Fibroblast of the aortic adventitia (primary cell): ENCODE data around the gene CYP4F3. TPM values are rescaled to one million over a fixed set of nuclear protein-coding genes. Genes with fewer than 3 reads are reported as not detected.

Experiments
- DNase-seq: peaks from one replicate; pipeline ENCODE4 v3.0.0-alpha.2; 2010; ENCODE audit warnings: low read depth
- H3K4me3 ChIP-seq: 2 replicates; pipeline ENCODE4 v1.5.1; 2011; ENCODE audit warnings: low read depth, mild to moderate bottlenecking, control low read depth, low read length, moderate library complexity
- total RNA-seq: library from RNA; depleted of rRNA; stranded (reverse); fragments of >200 nt; gene quantifications from 2 replicates; pipeline ENCODE4 v1.2.3, GENCODE V29; 2012; ENCODE audit warnings: low replicate concordance
- TF ChIP-seq, protein P1 (sequence below): IDR thresholded peaks from 2 replicates; pipeline ENCODE4 v1.5.1; 2011; ENCODE audit warnings: mild to moderate bottlenecking, low read length, control low read depth, inconsistent platforms; ENCODE audit not compliant: insufficient read depth

CYP4F3 gene
- total RNA-seq, 1 donor, result not detected

DNA sequence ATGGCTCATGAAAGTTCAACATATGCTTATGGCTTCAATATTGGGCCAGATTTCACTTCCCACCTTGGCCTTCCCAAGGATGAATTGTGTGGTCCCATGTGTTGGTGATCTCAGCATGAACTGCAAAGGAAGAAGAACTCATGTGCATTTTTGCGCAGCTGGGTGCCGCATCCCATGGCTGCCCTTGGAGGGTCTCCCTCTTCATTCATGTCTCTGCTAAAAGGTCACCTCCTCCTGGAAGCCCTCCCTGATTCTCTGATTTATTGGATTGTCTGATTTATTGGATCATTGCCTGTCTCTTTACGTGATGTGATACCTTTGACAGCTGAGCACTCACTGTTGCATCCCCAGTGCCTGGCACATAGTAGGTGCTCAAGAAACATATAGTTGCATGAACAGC lies 27.4 kb upstream of the CYP4F3 start:
- TF ChIP-seq, protein P1, sequence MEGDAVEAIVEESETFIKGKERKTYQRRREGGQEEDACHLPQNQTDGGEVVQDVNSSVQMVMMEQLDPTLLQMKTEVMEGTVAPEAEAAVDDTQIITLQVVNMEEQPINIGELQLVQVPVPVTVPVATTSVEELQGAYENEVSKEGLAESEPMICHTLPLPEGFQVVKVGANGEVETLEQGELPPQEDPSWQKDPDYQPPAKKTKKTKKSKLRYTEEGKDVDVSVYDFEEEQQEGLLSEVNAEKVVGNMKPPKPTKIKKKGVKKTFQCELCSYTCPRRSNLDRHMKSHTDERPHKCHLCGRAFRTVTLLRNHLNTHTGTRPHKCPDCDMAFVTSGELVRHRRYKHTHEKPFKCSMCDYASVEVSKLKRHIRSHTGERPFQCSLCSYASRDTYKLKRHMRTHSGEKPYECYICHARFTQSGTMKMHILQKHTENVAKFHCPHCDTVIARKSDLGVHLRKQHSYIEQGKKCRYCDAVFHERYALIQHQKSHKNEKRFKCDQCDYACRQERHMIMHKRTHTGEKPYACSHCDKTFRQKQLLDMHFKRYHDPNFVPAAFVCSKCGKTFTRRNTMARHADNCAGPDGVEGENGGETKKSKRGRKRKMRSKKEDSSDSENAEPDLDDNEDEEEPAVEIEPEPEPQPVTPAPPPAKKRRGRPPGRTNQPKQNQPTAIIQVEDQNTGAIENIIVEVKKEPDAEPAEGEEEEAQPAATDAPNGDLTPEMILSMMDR, result no peak
- no peak overlapping the region for H3K4me3 ChIP-seq
- no peak for DNase-seq

DNA sequence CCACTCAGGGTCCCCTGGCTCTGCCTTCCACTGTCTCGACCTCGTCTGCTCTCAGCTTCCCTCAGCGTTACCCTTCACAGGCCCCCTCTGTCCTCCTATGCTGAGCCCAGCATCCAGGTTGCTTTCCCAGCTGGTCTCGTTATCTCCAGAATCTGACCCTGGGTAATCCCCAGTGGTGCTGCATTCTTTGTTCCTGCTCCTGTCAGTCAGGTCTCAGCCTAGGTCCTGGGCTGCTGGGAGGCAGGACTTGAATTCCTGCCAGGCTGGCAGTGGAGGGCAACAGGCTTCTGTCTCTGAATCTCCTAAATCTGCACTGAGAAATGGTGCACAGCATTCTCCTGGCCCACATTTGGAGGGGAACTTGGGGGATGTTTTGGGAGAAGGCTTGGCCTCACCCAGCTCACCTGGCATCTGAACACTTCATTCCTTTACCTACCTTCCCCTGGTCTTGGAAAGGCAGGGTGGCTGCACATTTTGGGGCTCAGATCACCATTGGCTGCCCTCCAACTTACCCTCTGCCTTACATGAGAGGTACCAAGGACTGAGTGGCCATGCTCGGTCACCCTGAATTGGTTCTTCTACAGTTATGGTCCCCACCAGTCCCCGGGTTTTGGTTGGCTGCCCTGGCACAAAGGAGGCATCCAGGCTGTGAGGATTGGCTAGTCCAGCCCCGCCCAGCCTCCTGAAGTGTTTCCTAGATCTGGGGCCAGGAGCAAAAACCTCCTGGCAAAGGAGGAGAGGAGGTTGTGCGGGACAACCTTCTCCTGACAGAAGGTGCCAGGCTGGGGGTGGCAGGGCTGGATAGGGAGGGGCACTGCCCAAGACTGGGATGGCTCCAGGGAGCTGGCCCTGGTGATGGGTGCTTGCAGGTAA lies 26.0 kb upstream of the CYP4F3 start, which contains the start of gene CYP4F8:
TSS of gene CYP4F8 (plus strand) at position 712 of the 873 bp plus-strand sequence. CDS start 399 bp downstream, outside the sequence.
- DNase-seq, result no peak
- TF ChIP-seq, protein P1, result no peak
- H3K4me3 ChIP-seq, result no peak within 1 kb of the TSS

DNA sequence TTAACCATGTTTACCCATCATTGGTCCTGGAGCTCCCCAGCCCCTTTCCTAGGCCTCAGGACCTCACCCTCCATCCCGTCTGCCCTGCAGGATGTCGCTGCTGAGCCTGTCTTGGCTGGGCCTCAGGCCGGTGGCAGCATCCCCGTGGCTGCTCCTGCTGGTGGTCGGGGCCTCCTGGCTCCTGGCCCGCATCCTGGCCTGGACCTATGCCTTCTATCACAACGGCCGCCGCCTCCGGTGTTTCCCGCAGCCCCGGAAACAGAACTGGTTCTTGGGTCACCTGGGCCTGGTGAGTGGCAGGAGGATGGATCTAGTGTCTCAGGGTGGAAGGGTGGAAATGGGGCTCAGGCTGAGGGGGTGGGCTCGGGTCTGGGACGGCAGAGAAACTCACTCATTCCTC lies 25.2 kb upstream of the CYP4F3 start:
- no peak overlapping the region for H3K4me3 ChIP-seq
- no peak for DNase-seq
- TF ChIP-seq, protein P1, result no peak

DNA sequence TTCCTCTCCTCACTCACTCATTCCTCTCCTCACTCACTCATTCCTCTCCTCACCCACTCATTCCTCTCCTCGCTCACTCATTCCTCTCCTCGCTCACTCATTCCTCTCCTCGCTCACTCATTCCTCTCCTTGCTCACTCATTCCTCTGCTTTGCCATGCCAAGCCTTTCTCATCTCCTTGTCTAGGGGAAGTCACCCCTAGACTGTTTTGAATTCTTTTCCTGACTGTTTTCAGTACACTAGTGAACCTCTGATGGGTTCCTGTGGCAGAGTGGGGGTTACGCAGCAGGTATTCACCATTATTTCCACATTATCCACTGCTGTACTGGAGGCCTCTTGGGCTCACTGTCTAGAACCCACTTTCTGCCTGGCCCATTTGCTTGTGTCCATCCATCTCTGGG lies 24.5 kb upstream of the CYP4F3 start:
- TF ChIP-seq, protein P1, result no peak

DNA sequence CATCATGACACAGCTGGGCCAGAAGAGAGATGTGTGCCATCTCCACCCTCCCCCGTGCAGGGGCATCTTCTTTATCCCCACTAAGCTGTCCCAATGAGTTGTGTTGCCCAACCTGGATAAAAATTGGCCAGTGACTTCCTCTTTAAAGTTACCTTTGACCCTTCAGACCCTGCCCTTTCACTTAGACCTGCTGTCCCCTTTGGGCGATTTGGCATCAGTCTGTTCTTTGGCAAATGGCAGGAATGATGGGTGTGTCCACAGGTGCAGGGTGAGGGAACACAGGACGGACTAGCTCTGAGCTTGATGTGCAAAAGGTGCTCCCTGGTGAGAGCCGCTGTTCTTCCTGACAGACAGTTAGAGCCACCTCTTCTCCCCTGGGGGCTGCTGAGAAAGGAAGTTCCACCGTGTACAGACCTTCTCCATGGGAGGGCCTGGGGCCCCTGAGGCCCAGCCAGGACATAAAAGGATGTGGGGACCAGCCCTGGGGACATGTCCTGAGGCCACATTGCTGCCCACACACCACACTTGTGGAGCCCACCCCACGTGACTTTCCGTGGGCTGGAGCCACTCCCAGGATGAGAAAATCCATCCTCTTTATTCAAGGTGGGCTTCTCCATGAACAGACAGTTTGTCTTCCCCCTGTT lies 23.9 kb upstream of the CYP4F3 start:
- no peak overlapping the region for H3K4me3 ChIP-seq
- TF ChIP-seq, protein P1, result no peak
- DNase-seq, result no peak

More for the DNA sequence above, 24.5 kb upstream of the CYP4F3 start:
- no peak overlapping the region for H3K4me3 ChIP-seq
- DNase-seq, result no peak

DNA sequence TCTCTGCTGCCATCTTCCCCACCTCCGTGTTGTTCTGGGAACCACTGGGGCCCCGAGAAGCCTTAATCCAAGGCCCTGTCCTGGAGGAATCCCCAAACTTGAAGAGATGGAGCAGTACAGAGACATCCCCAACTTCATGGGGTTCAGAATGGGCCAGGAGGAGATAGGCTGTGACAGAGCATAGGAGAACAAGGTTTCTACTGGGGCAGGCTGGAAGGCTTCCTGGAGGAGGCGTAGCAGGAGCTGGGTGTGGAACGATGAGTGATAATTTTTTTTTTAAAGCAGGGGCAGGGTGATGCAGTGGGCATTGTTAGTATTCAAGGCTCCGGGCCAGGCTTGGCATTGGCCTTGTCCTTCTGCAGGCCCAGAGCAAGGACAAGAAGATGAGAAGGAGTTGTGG lies 22.4 kb upstream of the CYP4F3 start:
- TF ChIP-seq, protein P1, result no peak
- DNase-seq, result no peak
- H3K4me3 ChIP-seq, result no peak overlapping the region
